PFSK-1 (cell line): ENCODE measurements around the gene CTDSPL2.

Experiments used
- POLR2AphosphoS5 ChIP-seq: IDR thresholded peaks from 2 replicates; pipeline ENCODE4 v1.6.1; 2012; ENCODE audit warnings: low read depth, mild to moderate bottlenecking, control low read depth, low read length, moderate library complexity
- SIN3A ChIP-seq: IDR thresholded peaks from 2 replicates; pipeline ENCODE4 v1.6.1; 2012; ENCODE audit warnings: mild to moderate bottlenecking, low read length, moderate library complexity, borderline replicate concordance; ENCODE audit not compliant: insufficient read depth
- TF ChIP-seq, protein P1 (sequence below), 2 experiments: IDR thresholded peaks; 2 replicates each; pipeline versions ENCODE4 v1.6.1 to v1.8.0; 2011 to 2012; ENCODE audit warnings: low read depth in 2 of 2, low read length in 2 of 2, control low read depth in 1 of 2, inconsistent platforms in 1 of 2, mild to moderate bottlenecking in 1 of 2, moderate library complexity in 1 of 2; ENCODE audit not compliant: insufficient read depth in 1 of 2

GRCh38 chr15:44516436-44516835 is 89.0 kb downstream of the CTDSPL2 start:
- TF ChIP-seq, protein P1, sequence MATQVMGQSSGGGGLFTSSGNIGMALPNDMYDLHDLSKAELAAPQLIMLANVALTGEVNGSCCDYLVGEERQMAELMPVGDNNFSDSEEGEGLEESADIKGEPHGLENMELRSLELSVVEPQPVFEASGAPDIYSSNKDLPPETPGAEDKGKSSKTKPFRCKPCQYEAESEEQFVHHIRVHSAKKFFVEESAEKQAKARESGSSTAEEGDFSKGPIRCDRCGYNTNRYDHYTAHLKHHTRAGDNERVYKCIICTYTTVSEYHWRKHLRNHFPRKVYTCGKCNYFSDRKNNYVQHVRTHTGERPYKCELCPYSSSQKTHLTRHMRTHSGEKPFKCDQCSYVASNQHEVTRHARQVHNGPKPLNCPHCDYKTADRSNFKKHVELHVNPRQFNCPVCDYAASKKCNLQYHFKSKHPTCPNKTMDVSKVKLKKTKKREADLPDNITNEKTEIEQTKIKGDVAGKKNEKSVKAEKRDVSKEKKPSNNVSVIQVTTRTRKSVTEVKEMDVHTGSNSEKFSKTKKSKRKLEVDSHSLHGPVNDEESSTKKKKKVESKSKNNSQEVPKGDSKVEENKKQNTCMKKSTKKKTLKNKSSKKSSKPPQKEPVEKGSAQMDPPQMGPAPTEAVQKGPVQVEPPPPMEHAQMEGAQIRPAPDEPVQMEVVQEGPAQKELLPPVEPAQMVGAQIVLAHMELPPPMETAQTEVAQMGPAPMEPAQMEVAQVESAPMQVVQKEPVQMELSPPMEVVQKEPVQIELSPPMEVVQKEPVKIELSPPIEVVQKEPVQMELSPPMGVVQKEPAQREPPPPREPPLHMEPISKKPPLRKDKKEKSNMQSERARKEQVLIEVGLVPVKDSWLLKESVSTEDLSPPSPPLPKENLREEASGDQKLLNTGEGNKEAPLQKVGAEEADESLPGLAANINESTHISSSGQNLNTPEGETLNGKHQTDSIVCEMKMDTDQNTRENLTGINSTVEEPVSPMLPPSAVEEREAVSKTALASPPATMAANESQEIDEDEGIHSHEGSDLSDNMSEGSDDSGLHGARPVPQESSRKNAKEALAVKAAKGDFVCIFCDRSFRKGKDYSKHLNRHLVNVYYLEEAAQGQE (IDR thresholded peaks at IDR 0.05; ENCODE audit: insufficient read depth in 1 of 2, low read depth in 2 of 2, low read length in 2 of 2), result no peak
- no peak for TF ChIP-seq SIN3A
- TF ChIP-seq POLR2AphosphoS5, result no peak
